Measurements from ENCODE around the gene TMEM121.

GRCh38 chr14:105484997-105485393 lies 41.4 kb upstream of the TMEM121 start:
- TF ChIP-seq REST (IDR thresholded peaks at IDR 0.05), result no peak
- TF ChIP-seq RAD21 (IDR thresholded peaks at IDR 0.05), result no peak
- no peak for TF ChIP-seq GABPA (IDR thresholded peaks at IDR 0.05 in 1 of 2, conservative IDR thresholded peaks at IDR 0.05 in 1 of 2)
- TF ChIP-seq CTCF (IDR thresholded peaks at IDR 0.05; ENCODE audit: low read depth, low read length, missing input control), result no peak
- no peak for TF ChIP-seq EGR1 (IDR thresholded peaks at IDR 0.05; ENCODE audit: low read depth in 2 of 2)
- no peak for TF ChIP-seq SP1 (IDR thresholded peaks at IDR 0.05)
- no peak for TF ChIP-seq JUND (IDR thresholded peaks at IDR 0.05)
